GM19324 (cell line): ENCODE data around the gene CCDC27.

Experiments
- ATAC-seq: cut with Tn5 transposase; IDR thresholded peaks from one replicate; pipeline ENCODE4 v1.9.1; 2021; ENCODE audit warnings: mild to moderate bottlenecking, moderate library complexity; ENCODE audit not compliant: unreplicated experiment, low FRiP score

The CCDC27 gene

GRCh38 chr1:3749512-3749911 is 2.7 kb upstream of the CCDC27 start:
- no peak for ATAC-seq

GRCh38 chr1:3750741-3751140 is 1.5 kb upstream of the CCDC27 start:
- no peak for ATAC-seq

GRCh38 chr1:3753656-3754454 is 1.6 kb downstream of the CCDC27 start:
- ATAC-seq = no peak

GRCh38 chr1:3756394-3756793 is 4.1 kb downstream of the CCDC27 start:
- ATAC-seq = no peak

- no peak for ATAC-seq
Measured at GRCh38 chr1:3759164-3759563, 6.9 kb downstream of the CCDC27 start.

GRCh38 chr1:3759796-3760195 is 7.5 kb downstream of the CCDC27 start:
- no peak for ATAC-seq

GRCh38 chr1:3761296-3762010 is 9.2 kb downstream of the CCDC27 start:
- ATAC-seq = no peak

GRCh38 chr1:3762151-3762872 is 10.1 kb downstream of the CCDC27 start:
- ATAC-seq = no peak

- ATAC-seq = no peak
Measured at GRCh38 chr1:3762873-3763228, 10.6 kb downstream of the CCDC27 start.

- no peak for ATAC-seq
Measured at GRCh38 chr1:3763351-3764125, 11.3 kb downstream of the CCDC27 start.

GRCh38 chr1:3767328-3767925 is 15.2 kb downstream of the CCDC27 start:
- ATAC-seq = no peak

GRCh38 chr1:3768811-3769390 is 16.7 kb downstream of the CCDC27 start:
- no peak for ATAC-seq

GRCh38 chr1:3770047-3770765 is 18.0 kb downstream of the CCDC27 start:
- ATAC-seq = no peak

- ATAC-seq = no peak
Measured at GRCh38 chr1:3771108-3772026, 19.1 kb downstream of the CCDC27 start.

GRCh38 chr1:3772027-3772714 is 19.9 kb downstream of the CCDC27 start:
- peak; percentile 67 for ATAC-seq

- ATAC-seq = peak; percentile 36
Measured at GRCh38 chr1:3772715-3773571, 20.7 kb downstream of the CCDC27 start, which contains the start of gene SMIM1. Gene SMIM1, plus strand, starts transcription at chr1:3772749. Its CDS starts 2,625 bp downstream, at chr1:3775374.
